Panc1 (cell line): ENCODE measurements around the gene MTHFD1L. TPM values are rescaled to one million over a fixed set of nuclear protein-coding genes. Genes with fewer than 3 reads are reported as not detected.

Source experiments
- ATAC-seq: fragments of 200-7000 bp; cut with Tn5 transposase; 2 replicates; pipeline ENCODE4 v1.9.1; 2020; ENCODE audit warnings: mild to moderate bottlenecking, moderate library complexity
- BruUV-seq: library from RNA; stranded (reverse); fragments of 400-500 nt; replicated peaks from 2 replicates; lab custom pipeline; 2021; lab: Mats Ljungman, UMichigan
- CTCF ChIA-PET: fragments of 300-600 bp; sonication (Branson Sonifier 250); formaldehyde crosslinking; loops from one replicate; lab custom pipeline; 2022; ENCODE audit warnings: antibody characterized with exemption; lab: Charles Lee
- POLR2A ChIA-PET: fragments of 300-600 bp; sonication (Branson Sonifier 250); formaldehyde crosslinking; loops from one replicate; lab custom pipeline; 2022; ENCODE audit warnings: antibody characterized with exemption; lab: Charles Lee
- DNase-seq: peaks from one replicate; pipeline ENCODE4 v3.0.0-alpha.2; 2010; ENCODE audit warnings: low read depth, low spot score
- H3K27ac ChIP-seq: 2 replicates; pipeline ENCODE4 v1.5.1; 2011; ENCODE audit warnings: mild to moderate bottlenecking, low read length, inconsistent platforms
- H3K27me3 ChIP-seq: fragments of 200-500 bp; sonication (Bioruptor generic); 2 replicates; pipeline ENCODE4 v1.6.0; 2014; ENCODE audit warnings: low read length, inconsistent platforms; ENCODE audit not compliant: control insufficient read depth, insufficient read depth
- H3K36me3 ChIP-seq: fragments of 200-500 bp; sonication (Bioruptor generic); 2 replicates; pipeline ENCODE4 v1.5.1; 2014; ENCODE audit warnings: inconsistent platforms, mild to moderate bottlenecking, low read length, moderate library complexity; ENCODE audit not compliant: control insufficient read depth, insufficient read depth
- H3K4me1 ChIP-seq: 2 replicates; pipeline ENCODE4 v1.5.1; 2011; ENCODE audit warnings: inconsistent platforms, mild to moderate bottlenecking, low read length, moderate library complexity; ENCODE audit not compliant: control insufficient read depth, insufficient read depth
- H3K4me3 ChIP-seq, 2 experiments: 2 replicates each; pipeline ENCODE4 v1.5.1; 2011 to 2012; ENCODE audit warnings: low read depth in 2 of 2, low read length in 2 of 2, mild to moderate bottlenecking in 2 of 2, inconsistent platforms in 1 of 2, moderate library complexity in 1 of 2
- H3K9me3 ChIP-seq: fragments of 200-500 bp; sonication (Bioruptor generic); 2 replicates; pipeline ENCODE4 v1.5.1; 2014; ENCODE audit warnings: low read depth, mild to moderate bottlenecking, inconsistent platforms, low read length, moderate library complexity; ENCODE audit not compliant: control insufficient read depth, insufficient read depth
- POLR2AphosphoS5 ChIP-seq: IDR thresholded peaks from 2 replicates; pipeline ENCODE4 v1.6.1; 2012; ENCODE audit warnings: mild to moderate bottlenecking, low read depth, low read length, moderate library complexity
- SIN3A ChIP-seq: IDR thresholded peaks from 2 replicates; pipeline ENCODE4 v1.6.1; 2012; ENCODE audit warnings: low read depth, mild to moderate bottlenecking, low read length, moderate library complexity, borderline replicate concordance; ENCODE audit not compliant: insufficient read depth
- TCF7L2 ChIP-seq: IDR thresholded peaks from 2 replicates; pipeline ENCODE4 v1.6.1; 2011; ENCODE audit warnings: mild to moderate bottlenecking, low read depth, low read length, inconsistent platforms
- in situ Hi-C: cut with HindIII; loops from 2 replicates; pipeline ENCODE4 v1.10.0; 2016; ENCODE audit warnings: low sequenced_read_pairs, low pct_unique_long_range_greater_than_20kb
- intact Hi-C: fragments of 100-400 bp; cut with micrococcal nuclease; formaldehyde crosslinking; loops from one replicate; pipeline ENCODE4 v1.10.0; 2022; ENCODE audit not compliant: unreplicated experiment
- total RNA-seq: library from RNA; stranded (reverse); gene quantifications from one replicate; pipeline ENCODE4 v1.2.1, GENCODE V29; 2021; ENCODE audit not compliant: unreplicated experiment
- TF ChIP-seq, protein P1 (sequence below): fragments of 450-650 bp; IDR thresholded peaks from 2 replicates; pipeline ENCODE4 v1.5.1; 2017; ENCODE audit warnings: mild to moderate bottlenecking
- TF ChIP-seq, protein P2 (sequence below), 2 experiments: IDR thresholded peaks; 2 replicates each; pipeline ENCODE4 v1.6.1; 2011 to 2012; ENCODE audit warnings: low read depth in 2 of 2, control low read depth in 1 of 2, low read length in 1 of 2, mild to moderate bottlenecking in 1 of 2, moderate library complexity in 1 of 2; ENCODE audit not compliant: insufficient read depth in 1 of 2

MTHFD1L gene
- total RNA-seq, 1 experiment from 2014 or later, result 76.2 TPM

DNA sequence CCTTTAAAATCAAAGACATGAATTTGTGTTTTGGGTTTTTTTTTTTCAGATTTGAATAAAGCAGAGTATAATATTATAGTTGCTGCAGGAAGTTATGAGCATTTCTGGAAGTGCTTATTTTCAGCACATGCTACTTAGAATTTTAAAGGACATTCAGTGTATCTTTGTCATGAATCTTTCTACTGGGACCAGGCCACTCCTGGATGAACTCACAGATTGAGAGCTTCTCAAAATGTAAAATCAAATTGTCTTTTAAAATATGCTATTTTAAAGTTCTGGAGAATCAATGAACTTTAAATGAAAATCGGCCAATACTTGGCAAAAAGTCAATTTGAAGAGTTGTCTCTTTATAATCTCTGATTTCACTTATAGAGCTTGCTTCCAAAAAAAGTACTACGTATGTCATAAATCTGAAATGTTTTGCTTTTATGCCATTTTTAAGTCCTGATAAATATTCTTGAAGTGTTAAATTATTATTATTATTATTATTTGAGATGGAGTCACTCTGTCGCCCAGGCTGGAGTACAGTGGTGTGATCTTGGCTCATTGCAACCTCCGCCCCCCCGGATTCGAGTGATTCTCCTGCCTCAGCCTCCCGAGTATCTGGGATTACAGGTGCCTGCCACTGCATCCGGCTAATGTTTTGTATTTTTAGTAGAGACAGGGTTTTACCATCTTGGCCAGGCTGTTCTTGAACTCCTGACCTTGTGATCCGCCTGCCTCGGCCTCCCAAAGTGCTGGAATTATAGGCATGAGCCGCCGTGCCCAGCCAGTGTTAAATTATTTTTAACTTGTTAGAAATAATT, 198.5 kb downstream of the MTHFD1L start:
- no peaks in the 10 kb centered on the region for H3K27me3 ChIP-seq
- ATAC-seq (no peak), DNase-seq (no peak)
- in situ Hi-C loops, result no loop called here
- intact Hi-C loops, result loop anchor here (10.0 kb wide), 1 partner anchor 261 kb away; no protein-coding TSS in a partner anchor
- peak overlapping the region; percentile 98 for H3K27ac ChIP-seq
- ChIA-PET POLR2A (interaction anchor here (1.0 kb wide), 1 partner anchor 261 kb away, joined by 3 read pairs; no protein-coding TSS in a partner anchor), CTCF (interaction anchor here (0.6 kb wide), 1 partner anchor 60 kb away, joined by 3 read pairs; no protein-coding TSS in a partner anchor)
- TF ChIP-seq, protein P1, sequence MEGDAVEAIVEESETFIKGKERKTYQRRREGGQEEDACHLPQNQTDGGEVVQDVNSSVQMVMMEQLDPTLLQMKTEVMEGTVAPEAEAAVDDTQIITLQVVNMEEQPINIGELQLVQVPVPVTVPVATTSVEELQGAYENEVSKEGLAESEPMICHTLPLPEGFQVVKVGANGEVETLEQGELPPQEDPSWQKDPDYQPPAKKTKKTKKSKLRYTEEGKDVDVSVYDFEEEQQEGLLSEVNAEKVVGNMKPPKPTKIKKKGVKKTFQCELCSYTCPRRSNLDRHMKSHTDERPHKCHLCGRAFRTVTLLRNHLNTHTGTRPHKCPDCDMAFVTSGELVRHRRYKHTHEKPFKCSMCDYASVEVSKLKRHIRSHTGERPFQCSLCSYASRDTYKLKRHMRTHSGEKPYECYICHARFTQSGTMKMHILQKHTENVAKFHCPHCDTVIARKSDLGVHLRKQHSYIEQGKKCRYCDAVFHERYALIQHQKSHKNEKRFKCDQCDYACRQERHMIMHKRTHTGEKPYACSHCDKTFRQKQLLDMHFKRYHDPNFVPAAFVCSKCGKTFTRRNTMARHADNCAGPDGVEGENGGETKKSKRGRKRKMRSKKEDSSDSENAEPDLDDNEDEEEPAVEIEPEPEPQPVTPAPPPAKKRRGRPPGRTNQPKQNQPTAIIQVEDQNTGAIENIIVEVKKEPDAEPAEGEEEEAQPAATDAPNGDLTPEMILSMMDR, result no peak
- TF ChIP-seq POLR2AphosphoS5 (no peak), SIN3A (no peak), TCF7L2 (no peak)
- TF ChIP-seq, protein P2, sequence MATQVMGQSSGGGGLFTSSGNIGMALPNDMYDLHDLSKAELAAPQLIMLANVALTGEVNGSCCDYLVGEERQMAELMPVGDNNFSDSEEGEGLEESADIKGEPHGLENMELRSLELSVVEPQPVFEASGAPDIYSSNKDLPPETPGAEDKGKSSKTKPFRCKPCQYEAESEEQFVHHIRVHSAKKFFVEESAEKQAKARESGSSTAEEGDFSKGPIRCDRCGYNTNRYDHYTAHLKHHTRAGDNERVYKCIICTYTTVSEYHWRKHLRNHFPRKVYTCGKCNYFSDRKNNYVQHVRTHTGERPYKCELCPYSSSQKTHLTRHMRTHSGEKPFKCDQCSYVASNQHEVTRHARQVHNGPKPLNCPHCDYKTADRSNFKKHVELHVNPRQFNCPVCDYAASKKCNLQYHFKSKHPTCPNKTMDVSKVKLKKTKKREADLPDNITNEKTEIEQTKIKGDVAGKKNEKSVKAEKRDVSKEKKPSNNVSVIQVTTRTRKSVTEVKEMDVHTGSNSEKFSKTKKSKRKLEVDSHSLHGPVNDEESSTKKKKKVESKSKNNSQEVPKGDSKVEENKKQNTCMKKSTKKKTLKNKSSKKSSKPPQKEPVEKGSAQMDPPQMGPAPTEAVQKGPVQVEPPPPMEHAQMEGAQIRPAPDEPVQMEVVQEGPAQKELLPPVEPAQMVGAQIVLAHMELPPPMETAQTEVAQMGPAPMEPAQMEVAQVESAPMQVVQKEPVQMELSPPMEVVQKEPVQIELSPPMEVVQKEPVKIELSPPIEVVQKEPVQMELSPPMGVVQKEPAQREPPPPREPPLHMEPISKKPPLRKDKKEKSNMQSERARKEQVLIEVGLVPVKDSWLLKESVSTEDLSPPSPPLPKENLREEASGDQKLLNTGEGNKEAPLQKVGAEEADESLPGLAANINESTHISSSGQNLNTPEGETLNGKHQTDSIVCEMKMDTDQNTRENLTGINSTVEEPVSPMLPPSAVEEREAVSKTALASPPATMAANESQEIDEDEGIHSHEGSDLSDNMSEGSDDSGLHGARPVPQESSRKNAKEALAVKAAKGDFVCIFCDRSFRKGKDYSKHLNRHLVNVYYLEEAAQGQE (IDR thresholded peaks at IDR 0.05; ENCODE audit: insufficient read depth in 1 of 2, low read depth in 2 of 2, low read length in 1 of 2), result no peak
- H3K36me3 ChIP-seq, result no peaks in the 10 kb centered on the region
- no TSS peak for BruUV-seq
- H3K4me3 ChIP-seq, result no peak overlapping the region
- H3K4me1 ChIP-seq, result peaks cover 73% of the 10 kb centered on the region
- H3K9me3 ChIP-seq, result no peaks in the 10 kb centered on the region

DNA sequence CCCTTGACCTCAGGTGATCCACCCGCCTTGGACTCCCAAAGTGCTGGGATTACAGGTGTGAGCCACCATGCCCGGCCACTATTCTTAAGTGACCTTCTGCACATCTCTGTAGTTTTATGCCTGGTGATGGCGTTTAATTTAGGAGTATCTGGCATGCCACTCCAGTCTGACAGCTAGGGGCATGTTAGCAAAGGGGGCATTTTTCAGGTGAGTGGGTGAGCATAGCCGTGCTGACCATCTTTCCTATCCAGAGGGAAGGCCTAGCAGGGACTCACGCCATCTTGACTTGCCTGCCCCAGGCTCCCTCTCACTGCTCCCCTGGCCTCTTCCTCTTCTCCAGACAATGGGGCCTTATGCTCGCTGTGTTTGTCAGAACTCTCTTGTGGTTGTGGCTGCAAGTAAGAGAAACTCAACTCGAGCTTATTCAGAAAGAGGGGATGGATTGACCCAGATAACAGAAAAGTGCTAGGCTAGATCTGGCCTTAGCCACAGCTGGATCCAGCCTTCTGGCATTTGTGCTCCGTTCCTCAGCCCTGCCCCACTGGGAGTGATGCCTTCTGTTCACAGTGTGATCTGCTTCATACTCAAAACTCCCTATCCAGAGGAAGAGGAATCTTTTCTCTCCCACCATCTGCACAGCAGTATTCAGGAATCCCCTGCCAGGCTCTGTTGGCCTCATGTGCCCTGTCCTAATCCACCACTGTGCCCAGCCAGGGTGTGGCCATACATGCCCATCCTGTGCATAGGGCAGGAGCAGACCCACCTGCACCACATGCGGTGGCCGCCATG, 199.7 kb downstream of the MTHFD1L start:
- DNase-seq, result no peak
- CTCF ChIA-PET, result no interaction called here
- TF ChIP-seq POLR2AphosphoS5 (no peak), TCF7L2 (no peak), SIN3A (no peak)
- TF ChIP-seq, protein P1, result no peak
- TF ChIP-seq, protein P2 (IDR thresholded peaks at IDR 0.05; ENCODE audit: insufficient read depth in 1 of 2, low read depth in 2 of 2, low read length in 1 of 2), result no peak
- no TSS peak for BruUV-seq
- POLR2A ChIA-PET, result interaction anchor here (0.6 kb wide), 1 partner anchor 183 kb away, joined by 8 read pairs; no protein-coding TSS in a partner anchor
- in situ Hi-C loops, result no loop called here
- peaks cover 73% of the 10 kb centered on the region for H3K4me1 ChIP-seq
- ATAC-seq, result no peak
- peaks cover 2% of the 10 kb centered on the region; the same call in 1 of the 2 replicates for H3K36me3 ChIP-seq
- H3K27ac ChIP-seq, result peak overlapping the region; percentile 98
- H3K27me3 ChIP-seq, result no peaks in the 10 kb centered on the region
- intact Hi-C loops, result loop anchor here (10.0 kb wide), 1 partner anchor 260 kb away; no protein-coding TSS in a partner anchor
- H3K9me3 ChIP-seq, result peaks cover 2% of the 10 kb centered on the region; the same call in 1 of the 2 replicates
- H3K4me3 ChIP-seq, result no peak overlapping the region
